ENCODE data around the gene GPR45. TPM values are rescaled to one million over a fixed set of nuclear protein-coding genes. Genes with fewer than 3 reads are reported as not detected.

Gene GPR45
- polyA plus RNA-seq (2011; rRNA removed) = not detected in 2 replicates
- 0.04 and 0.13 TPM in 2 replicates for polyA plus RNA-seq (2012; cell fraction: cytosol; rRNA removed)
- 0.08 TPM in 1 of 2 replicates, not detected in the other for polyA plus RNA-seq (2012; cell fraction: nucleus; rRNA removed)
- 0.09 TPM in 1 of 3 replicates, not detected in the others for polyA plus RNA-seq (2017; fragmentation: RNase III; extraction: RNeasy Plus Mini Kit Qiagen cat#74134 plus additional on column Dnase treatment)
- not detected in 2 replicates for polyA minus RNA-seq (2011; rRNA and poly(A)+ RNA removed)

GRCh38 chr2:105241443-105241842, at the start of gene GPR45:
TSS of gene GPR45 (plus strand) at chr2:105241743. CDS start at chr2:105241859, 116 bp downstream.
- Histone ChIP-seq H3K27ac (no peak within 1 kb of the TSS), H3K9me3 (no peaks in the 10 kb centered on the region), H3K4me1 (no peaks in the 10 kb centered on the region), H3K4me2 (no peak within 1 kb of the TSS), H3K4me3 (no peak within 1 kb of the TSS)
- POLR2A ChIA-PET = no interaction called here
- DNase-seq (ENCODE audit: low read depth in 1 of 2, low spot score in 1 of 2) (no peak), FAIRE-seq (no peak), ATAC-seq (no peak)
- TF ChIP-seq CTCF (IDR thresholded peaks at IDR 0.05) (no peak), RNF2 (IDR thresholded peaks at IDR 0.05; ENCODE audit: borderline replicate concordance, low read depth) (no peak), GATA3 (IDR thresholded peaks at IDR 0.05; ENCODE audit: borderline replicate concordance) (no peak), HDAC2 (IDR thresholded peaks at IDR 0.05) (no peak), RFX5 (IDR thresholded peaks at IDR 0.05) (no peak)
- CTCF ChIA-PET = interaction anchor here (1.7 to 14.7 kb wide), 2 partner anchors 8 to 128 kb away, joined by 5 to 312 read pairs; no protein-coding TSS in a partner anchor
- 65% methylated on average over 10 of the region's 10 CpGs for WGBS (ENCODE audit: missing lambda C conversion rate)

GRCh38 chr2:105194022-105194675, 47.4 kb upstream of the GPR45 start:
- DNase-seq (ENCODE audit: low read depth in 1 of 2, low spot score in 1 of 2) (no peak), FAIRE-seq (no peak), ATAC-seq (no peak)
- Histone ChIP-seq H3K9me3 (0 out of 3 replicates have a peak, but pooled peaks cover 5% of the 10 kb centered on the region), H3K4me3 (no peak overlapping the region), H3K27ac (no peak overlapping the region), H3K4me1 (no peaks in the 10 kb centered on the region), H3K4me2 (no peak overlapping the region)
- no peak for TF ChIP-seq CBX2 (IDR thresholded peaks at IDR 0.05; ENCODE audit: borderline replicate concordance, low read depth)
- no peak for TF ChIP-seq NR3C1 (IDR thresholded peaks at IDR 0.05)
- TF ChIP-seq CHD4 (IDR thresholded peaks at IDR 0.05; ENCODE audit: borderline replicate concordance) = no peak
- TF ChIP-seq RAD21 (conservative IDR thresholded peaks at IDR 0.05 in 1 of 2, IDR thresholded peaks at IDR 0.05 in 1 of 2) = no peak
- TF ChIP-seq ELK1 (IDR thresholded peaks at IDR 0.05; ENCODE audit: low read depth, low read length) = no peak
- TF ChIP-seq, protein P1, sequence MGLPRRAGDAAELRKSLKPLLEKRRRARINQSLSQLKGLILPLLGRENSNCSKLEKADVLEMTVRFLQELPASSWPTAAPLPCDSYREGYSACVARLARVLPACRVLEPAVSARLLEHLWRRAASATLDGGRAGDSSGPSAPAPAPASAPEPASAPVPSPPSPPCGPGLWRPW (IDR thresholded peaks at IDR 0.05) = no peak
- no peak for TF ChIP-seq CTCF (IDR thresholded peaks at IDR 0.05)
- TF ChIP-seq GATA3 (IDR thresholded peaks at IDR 0.05; ENCODE audit: borderline replicate concordance) = no peak
- no peak for TF ChIP-seq HOXA7 (CRISPR knock-in tag; IDR thresholded peaks at IDR 0.05)
- no peak for TF ChIP-seq ESRRA (IDR thresholded peaks at IDR 0.05; ENCODE audit: borderline replicate concordance, low read length)
- no peak for TF ChIP-seq HOXB5 (CRISPR knock-in tag; IDR thresholded peaks at IDR 0.05)
- no peak for TF ChIP-seq MAZ (IDR thresholded peaks at IDR 0.05; ENCODE audit: borderline replicate concordance, low read depth, low read length)
- TF ChIP-seq, protein P2, sequence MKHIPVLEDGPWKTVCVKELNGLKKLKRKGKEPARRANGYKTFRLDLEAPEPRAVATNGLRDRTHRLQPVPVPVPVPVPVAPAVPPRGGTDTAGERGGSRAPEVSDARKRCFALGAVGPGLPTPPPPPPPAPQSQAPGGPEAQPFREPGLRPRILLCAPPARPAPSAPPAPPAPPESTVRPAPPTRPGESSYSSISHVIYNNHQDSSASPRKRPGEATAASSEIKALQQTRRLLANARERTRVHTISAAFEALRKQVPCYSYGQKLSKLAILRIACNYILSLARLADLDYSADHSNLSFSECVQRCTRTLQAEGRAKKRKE (CRISPR knock-in tag; IDR thresholded peaks at IDR 0.05; ENCODE audit: low read depth) = no peak
- no peak for TF ChIP-seq RARB (CRISPR knock-in tag; IDR thresholded peaks at IDR 0.05)
- no peak for TF ChIP-seq FOXS1 (CRISPR knock-in tag; IDR thresholded peaks at IDR 0.05)
- no peak for TF ChIP-seq PHF8 (IDR thresholded peaks at IDR 0.05; ENCODE audit: borderline replicate concordance, low read depth)
- POLR2A ChIA-PET = no interaction called here
- CTCF ChIA-PET = no interaction called here
- WGBS (ENCODE audit: missing lambda C conversion rate) = 12% methylated on average over 14 of the region's 14 CpGs

Measured in A549 (cell line).